OCI-LY7 (cell line): Measurements from ENCODE around the gene PEX14. TPM values are rescaled to one million over a fixed set of nuclear protein-coding genes. Genes with fewer than 3 reads are reported as not detected.

Experiments used
- BruUV-seq: library from RNA; stranded (reverse); fragments of 400-500 nt; replicated peaks from 2 replicates; lab custom pipeline; 2021; lab: Mats Ljungman, UMichigan
- CTCF ChIA-PET: fragments of 300-600 bp; sonication (Branson Sonifier 250); formaldehyde crosslinking; loops from one replicate; lab custom pipeline; 2022; ENCODE audit warnings: antibody characterized with exemption; ENCODE audit not compliant: unreplicated experiment; lab: Charles Lee
- POLR2A ChIA-PET: fragments of 300-600 bp; sonication (Branson Sonifier 250); formaldehyde crosslinking; loops from one replicate; lab custom pipeline; 2022; ENCODE audit warnings: antibody characterized with exemption; lab: Charles Lee
- DNase-seq: peaks from one replicate; pipeline ENCODE4 v3.0.0-alpha.2; 2015; ENCODE audit warnings: low spot score
- H2AFZ ChIP-seq: fragments of 200-600 bp; sonication (generic), shearing (Covaris generic); 2 replicates; pipeline ENCODE4 v1.6.1; 2014; ENCODE audit warnings: mild to moderate bottlenecking, antibody characterized with exemption, low read length, moderate library complexity
- H3K27ac ChIP-seq: fragments of 200-600 bp; sonication (generic); 2 replicates; pipeline ENCODE4 v1.5.1; 2014; ENCODE audit warnings: mixed run types, low read depth, mild to moderate bottlenecking, moderate library complexity, low read length, inconsistent platforms; ENCODE audit not compliant: poor library complexity, severe bottlenecking
- H3K36me3 ChIP-seq: fragments of 200-600 bp; sonication (generic); 2 replicates; pipeline ENCODE4 v1.6.1; 2014; ENCODE audit warnings: mild to moderate bottlenecking, antibody characterized with exemption, low read length, moderate library complexity, mixed read lengths; ENCODE audit not compliant: insufficient read depth
- H3K4me1 ChIP-seq: fragments of 200-600 bp; sonication (generic); 2 replicates; pipeline ENCODE4 v1.5.1; 2014; ENCODE audit warnings: mild to moderate bottlenecking, low read length; ENCODE audit not compliant: insufficient read depth, poor library complexity, severe bottlenecking
- H3K4me2 ChIP-seq: fragments of 200-600 bp; sonication (generic); 2 replicates; pipeline ENCODE4 v1.6.1; 2014; ENCODE audit warnings: mild to moderate bottlenecking, low read length
- H3K4me3 ChIP-seq: fragments of 200-600 bp; sonication (generic); 2 replicates; pipeline ENCODE4 v1.5.1; 2014; ENCODE audit warnings: mild to moderate bottlenecking, low read depth, low read length; ENCODE audit not compliant: poor library complexity, severe bottlenecking
- H3K79me2 ChIP-seq: fragments of 200-600 bp; sonication (generic); 2 replicates; pipeline ENCODE4 v1.6.1; 2016; ENCODE audit warnings: low read depth, mild to moderate bottlenecking, low read length, moderate library complexity, mixed read lengths; ENCODE audit not compliant: insufficient read depth
- H3K9me2 ChIP-seq: fragments of 200-600 bp; sonication (generic); 2 replicates; pipeline ENCODE4 v1.6.1; 2016; ENCODE audit warnings: mild to moderate bottlenecking, low read length, mixed read lengths; ENCODE audit not compliant: insufficient read depth
- H3K9me3 ChIP-seq: fragments of 200-600 bp; sonication (generic); 2 replicates; pipeline ENCODE4 v1.6.1; 2014; ENCODE audit warnings: mild to moderate bottlenecking, mixed run types, low read length, mixed read lengths
- H4K20me1 ChIP-seq: fragments of 200-600 bp; sonication (generic); 2 replicates; pipeline ENCODE4 v1.6.1; 2014; ENCODE audit warnings: mild to moderate bottlenecking, antibody characterized with exemption, low read length, moderate library complexity, mixed read lengths; ENCODE audit not compliant: insufficient read depth
- CTCF ChIP-seq: fragments of 200-600 bp; sonication (generic); conservative IDR thresholded peaks from 2 replicates; pipeline ENCODE4 v1.5.1; 2014; ENCODE audit warnings: mild to moderate bottlenecking, antibody characterized with exemption, low read length, moderate library complexity, mixed read lengths
- EZH2phosphoT487 ChIP-seq: fragments of 200-600 bp; sonication (generic); IDR thresholded peaks from 2 replicates; pipeline ENCODE4 v1.6.1; 2018; ENCODE audit warnings: low read depth, borderline replicate concordance, mild to moderate bottlenecking, mixed run types, antibody characterized with exemption, low read length, moderate library complexity, mixed read lengths
- intact Hi-C: fragments of 100-400 bp; cut with micrococcal nuclease; formaldehyde crosslinking; loops from one replicate; pipeline ENCODE4 v1.10.0; 2022; ENCODE audit not compliant: unreplicated experiment
- total RNA-seq, 2 experiments: library from RNA; depleted of rRNA in 1 of 2; stranded (reverse); fragments of >200 nt in 1 of 2; shearing (Covaris generic) in 1 of 2; gene quantifications; 2 replicates each; pipeline ENCODE4 v1.2.3, GENCODE V29; 2014 to 2022

The PEX14 gene
- total RNA-seq, 2 experiments from 2014 or later: 14.6 to 24.3 TPM

DNA sequence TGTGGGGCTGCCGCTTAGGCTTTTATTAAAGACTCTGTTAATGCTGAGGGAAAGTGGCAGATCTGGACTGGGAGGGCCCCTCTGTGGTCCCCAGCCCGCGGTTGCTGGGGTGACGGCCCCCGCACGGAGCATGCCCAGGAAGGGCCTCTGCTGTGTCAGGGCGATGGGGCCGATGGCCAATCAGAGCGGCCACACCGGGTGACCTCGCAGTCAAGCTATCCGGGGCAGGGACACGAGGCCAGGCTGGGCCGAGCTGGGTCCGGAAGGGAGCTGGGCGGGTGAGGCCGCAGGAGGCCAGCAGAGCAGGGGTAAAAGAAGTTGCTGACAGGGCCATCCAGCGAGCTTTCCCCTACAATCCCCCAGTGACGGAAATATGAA, 176.6 kb downstream of the PEX14 start:
- Histone ChIP-seq H3K9me2 (no peaks in the 10 kb centered on the region), H3K4me3 (no peak overlapping the region), H3K4me2 (no peak overlapping the region), H3K79me2 (no peaks in the 10 kb centered on the region), H3K27ac (no peak overlapping the region), H3K9me3 (no peaks in the 10 kb centered on the region), H4K20me1 (no peaks in the 10 kb centered on the region), H3K4me1 (no peaks in the 10 kb centered on the region), H2AFZ (no peak overlapping the region), H3K36me3 (no peaks in the 10 kb centered on the region)
- DNase-seq: no peak
- BruUV-seq: no TSS peak
- CTCF ChIA-PET: no interaction called here
- POLR2A ChIA-PET: interaction anchor here (0.7 kb wide), 1 partner anchor 70 kb away, joined by 5 read pairs; no protein-coding TSS in a partner anchor
- no peak for TF ChIP-seq CTCF
- TF ChIP-seq EZH2phosphoT487: no peak
- intact Hi-C loops: no loop called here

- ChIA-PET POLR2A (interaction anchor here (0.7 kb wide), 1 partner anchor 70 kb away, joined by 5 read pairs; no protein-coding TSS in a partner anchor), CTCF (no interaction called here)
- intact Hi-C loops: no loop called here
- Histone ChIP-seq H3K4me1 (no peaks in the 10 kb centered on the region), H3K4me2 (no peak overlapping the region), H3K36me3 (no peaks in the 10 kb centered on the region), H3K9me2 (no peaks in the 10 kb centered on the region), H3K27ac (no peak overlapping the region), H3K9me3 (no peaks in the 10 kb centered on the region), H2AFZ (no peak overlapping the region), H4K20me1 (no peaks in the 10 kb centered on the region), H3K79me2 (no peaks in the 10 kb centered on the region), H3K4me3 (no peak overlapping the region)
- no peak for DNase-seq
- TF ChIP-seq EZH2phosphoT487 (no peak), CTCF (no peak)
- no TSS peak for BruUV-seq
Measured at GRCh38 chr1:10651793-10652192, 177.0 kb downstream of the PEX14 start.

DNA sequence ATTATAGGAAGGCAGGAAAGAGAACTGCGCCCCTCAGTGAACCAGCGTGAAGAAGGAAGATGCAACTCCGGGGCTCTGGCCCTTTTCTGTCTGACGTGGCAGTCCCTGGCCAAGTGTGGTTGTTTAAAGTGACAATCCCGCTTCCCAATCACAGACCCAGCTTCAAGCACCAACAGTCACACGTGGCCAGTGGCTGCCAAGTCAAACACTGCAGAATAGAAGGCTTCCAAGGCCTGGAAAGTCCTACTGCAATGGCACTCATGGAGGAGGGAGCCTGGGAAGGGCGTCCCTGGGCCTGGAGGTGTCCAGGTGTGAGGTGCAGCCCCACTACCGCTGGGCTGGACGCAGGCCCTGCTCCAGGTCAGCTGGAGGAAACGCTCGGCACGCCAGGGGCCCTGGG, 177.9 kb downstream of the PEX14 start:
- no peaks in the 10 kb centered on the region for H4K20me1 ChIP-seq
- CTCF ChIA-PET: no interaction called here
- H2AFZ ChIP-seq: no peak overlapping the region
- H3K4me1 ChIP-seq: no peaks in the 10 kb centered on the region
- no peaks in the 10 kb centered on the region for H3K9me2 ChIP-seq
- H3K9me3 ChIP-seq: no peaks in the 10 kb centered on the region
- TF ChIP-seq CTCF (no peak), EZH2phosphoT487 (no peak)
- H3K79me2 ChIP-seq: no peaks in the 10 kb centered on the region
- intact Hi-C loops: no loop called here
- BruUV-seq: no TSS peak
- no peaks in the 10 kb centered on the region for H3K36me3 ChIP-seq
- POLR2A ChIA-PET: no interaction called here
- H3K27ac ChIP-seq: no peak overlapping the region
- H3K4me3 ChIP-seq: no peak overlapping the region
- H3K4me2 ChIP-seq: no peak overlapping the region
- DNase-seq: no peak
